GM21515 (cell line): ENCODE measurements around the gene RILPL2.
"Not testable (repeated sequence)": the region's sequence is repeated elsewhere in the genome, so short reads cannot be mapped to it uniquely, and the experiment has no call there.

Experiments used
- ATAC-seq: cut with Tn5 transposase; IDR thresholded peaks from one replicate; pipeline ENCODE4 v1.9.1; 2021; ENCODE audit not compliant: unreplicated experiment

Gene RILPL2

DNA sequence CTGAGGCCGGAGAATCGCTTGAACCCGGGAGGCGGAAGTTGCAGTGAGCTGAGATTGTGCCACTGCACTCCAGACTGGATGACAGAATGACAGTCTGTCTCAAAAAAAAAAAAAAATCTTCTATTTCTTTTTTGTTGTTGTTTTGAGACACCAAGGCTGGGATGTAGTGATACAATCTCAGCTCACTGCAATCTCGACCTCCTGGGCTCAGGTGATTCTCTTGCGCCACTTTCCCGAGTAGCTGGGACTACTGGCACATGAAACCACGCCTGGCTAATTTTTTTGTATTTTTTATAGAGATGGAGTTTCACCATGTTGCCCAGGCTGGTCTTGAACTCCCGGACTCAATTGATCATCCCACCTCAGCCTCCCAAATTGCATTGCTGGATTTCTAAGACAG is 14.2 kb upstream of the RILPL2 start:
- no peak for ATAC-seq

DNA sequence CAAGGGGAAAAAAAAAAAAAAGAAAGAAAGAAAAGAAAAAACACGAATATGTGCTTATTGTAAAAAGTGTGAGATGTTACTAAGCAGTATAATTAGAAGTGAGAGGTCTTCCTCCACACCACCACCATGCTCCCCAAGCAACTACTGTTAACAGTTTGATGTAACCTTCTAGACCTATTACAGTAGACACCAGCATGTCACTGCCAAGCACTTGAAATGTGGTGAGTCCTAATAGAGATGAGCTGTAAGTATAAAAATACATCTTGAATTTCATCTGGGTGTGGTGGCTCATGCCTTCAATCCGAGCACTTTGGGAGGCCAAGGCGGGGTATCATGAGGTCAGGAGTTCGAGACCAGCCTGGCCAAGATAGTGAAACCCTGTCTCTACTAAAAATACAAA is 13.4 kb upstream of the RILPL2 start:
- ATAC-seq = no peak

- ATAC-seq = no peak
Observed at GRCh38 chr12:123449249-123449733, 12.8 kb upstream of the RILPL2 start.

DNA sequence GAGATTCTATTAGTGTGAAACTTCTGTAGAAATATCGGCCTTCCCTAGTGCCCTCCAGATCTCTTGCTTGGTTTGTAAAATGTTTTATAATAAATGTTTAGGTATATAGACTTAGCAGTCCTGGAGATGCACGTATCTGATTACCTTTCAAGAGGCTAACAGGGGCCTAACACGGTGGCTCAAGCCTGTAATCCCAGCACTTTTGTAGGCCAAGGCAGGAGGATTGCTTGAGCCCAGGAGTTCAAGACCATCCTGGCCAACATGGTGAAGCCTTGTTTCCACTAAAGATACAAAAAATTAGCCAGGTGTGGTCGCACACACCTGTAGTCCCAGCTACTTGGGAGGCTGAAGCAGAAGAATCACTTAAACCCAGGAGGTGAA is 9.8 kb upstream of the RILPL2 start:
- no peak for ATAC-seq

- no peak for ATAC-seq
Observed at GRCh38 chr12:123445388-123446332, 9.2 kb upstream of the RILPL2 start.

DNA sequence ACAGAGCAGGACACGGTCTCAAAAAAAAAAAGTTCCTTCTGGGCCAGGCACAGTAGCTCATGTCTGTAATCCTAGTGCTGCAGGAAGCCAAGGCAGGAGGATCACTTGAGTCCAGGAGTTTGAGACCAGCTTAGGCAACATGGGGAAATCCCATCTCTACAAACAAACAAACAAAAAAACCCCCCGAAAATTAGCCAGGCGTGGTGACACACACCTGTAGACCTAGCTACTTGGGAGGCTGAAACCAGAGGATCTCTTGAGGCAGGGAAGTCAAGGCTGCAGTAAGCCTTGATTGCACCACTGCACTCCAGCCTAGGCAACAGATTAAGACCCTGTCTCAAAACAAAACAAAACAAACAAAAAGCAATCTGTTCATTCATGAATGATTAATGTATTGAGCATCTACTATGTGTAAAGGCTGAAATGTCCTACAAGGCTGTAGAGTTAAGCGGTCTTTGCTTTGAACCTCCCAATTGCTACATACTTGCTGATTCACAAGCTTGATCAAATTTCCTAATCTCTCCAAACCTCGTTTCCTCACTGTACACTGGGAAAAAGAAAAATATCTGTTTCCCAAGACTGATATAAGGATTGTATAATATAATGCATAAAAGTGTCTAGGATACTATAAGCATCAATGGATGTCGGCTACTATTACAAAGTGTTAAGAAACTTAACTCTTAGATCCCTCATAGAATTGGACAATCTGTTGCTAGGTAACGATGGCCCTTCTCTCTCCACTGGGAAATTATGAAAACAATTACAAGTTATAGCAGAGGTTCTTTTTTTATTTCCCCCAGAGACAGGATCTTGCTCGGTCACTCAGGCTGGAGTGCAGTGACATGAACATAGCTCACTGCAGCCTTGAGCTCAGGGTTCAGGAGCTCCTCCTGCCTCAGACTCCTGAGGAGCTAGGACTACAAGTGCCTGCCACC is 7.9 kb upstream of the RILPL2 start:
- no peak for ATAC-seq

- ATAC-seq = no peak
Observed at GRCh38 chr12:123442774-123443173, 6.3 kb upstream of the RILPL2 start.

DNA sequence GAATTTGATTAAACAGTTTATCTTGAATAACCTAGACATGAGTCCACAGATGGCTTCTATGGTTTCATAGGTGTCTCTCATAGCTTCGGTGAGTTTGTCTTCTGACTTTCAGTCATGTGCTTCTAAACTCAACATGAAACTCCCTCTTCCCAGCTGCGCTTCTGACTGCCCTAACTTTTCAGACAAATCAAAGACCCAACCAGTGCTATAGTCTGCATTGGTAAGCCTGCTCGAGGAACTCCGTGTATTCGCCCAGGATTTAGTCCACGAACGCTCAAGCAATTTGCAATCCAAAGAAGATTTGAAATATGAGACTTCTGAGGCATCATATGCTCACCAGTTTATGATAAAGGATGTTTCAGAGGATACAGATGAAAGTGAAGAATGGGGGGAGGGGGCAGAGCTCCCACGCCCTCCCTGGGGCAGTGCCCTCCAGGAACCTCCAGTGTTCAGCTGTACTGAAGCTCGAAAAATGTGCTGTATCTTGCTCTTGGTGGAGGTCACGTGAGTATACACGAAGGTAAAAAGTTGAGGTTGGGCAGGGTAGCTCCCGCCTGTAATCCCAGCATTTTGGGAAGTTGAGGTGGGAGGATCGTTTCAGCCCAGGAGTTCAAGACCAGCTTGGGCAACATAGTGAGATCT is 5.2 kb upstream of the RILPL2 start:
- peak; percentile 50 for ATAC-seq

DNA sequence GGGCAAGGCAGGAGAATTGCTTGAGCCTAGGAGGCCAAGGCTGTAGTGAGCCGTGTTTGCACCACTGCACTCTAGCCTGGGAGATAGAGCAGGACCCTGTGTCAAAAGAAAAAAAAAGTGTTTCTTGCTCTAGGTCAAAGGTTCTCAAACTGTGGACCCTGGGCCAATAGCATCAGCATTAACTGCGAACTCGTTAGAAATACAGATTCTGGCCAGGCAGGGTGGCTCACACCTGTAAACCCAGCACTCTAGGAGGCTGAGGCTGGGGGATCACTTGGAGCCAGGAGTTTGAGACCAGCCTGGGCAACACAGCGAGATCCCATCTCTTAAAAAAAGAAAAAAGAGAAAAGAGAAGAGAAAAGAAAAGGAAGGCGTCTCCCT is 858 bp downstream of the RILPL2 start:
- no peak for ATAC-seq

DNA sequence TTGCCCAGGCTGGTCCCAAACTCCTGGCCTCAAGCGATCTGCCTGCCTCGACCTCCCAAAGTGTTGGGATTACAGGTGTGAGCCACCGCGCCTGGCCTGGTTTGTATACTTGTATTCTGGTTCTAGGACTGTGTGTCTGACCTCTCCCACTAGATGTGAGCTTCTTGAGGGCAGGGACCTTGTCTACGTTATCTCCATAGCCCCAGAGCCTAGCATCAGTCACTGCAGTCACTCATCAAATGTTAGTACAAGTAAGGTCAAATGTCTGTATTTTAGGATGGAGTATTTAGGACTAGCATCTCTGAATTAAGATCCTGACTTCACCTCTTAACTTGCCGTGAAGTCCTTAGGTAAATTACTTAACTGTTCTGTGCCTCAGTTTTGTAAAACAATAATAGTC is 2.9 kb downstream of the RILPL2 start:
- no peak for ATAC-seq

GRCh38 chr12:123431951-123432817 is 4.3 kb downstream of the RILPL2 start:
- ATAC-seq = not testable (repeated sequence)

DNA sequence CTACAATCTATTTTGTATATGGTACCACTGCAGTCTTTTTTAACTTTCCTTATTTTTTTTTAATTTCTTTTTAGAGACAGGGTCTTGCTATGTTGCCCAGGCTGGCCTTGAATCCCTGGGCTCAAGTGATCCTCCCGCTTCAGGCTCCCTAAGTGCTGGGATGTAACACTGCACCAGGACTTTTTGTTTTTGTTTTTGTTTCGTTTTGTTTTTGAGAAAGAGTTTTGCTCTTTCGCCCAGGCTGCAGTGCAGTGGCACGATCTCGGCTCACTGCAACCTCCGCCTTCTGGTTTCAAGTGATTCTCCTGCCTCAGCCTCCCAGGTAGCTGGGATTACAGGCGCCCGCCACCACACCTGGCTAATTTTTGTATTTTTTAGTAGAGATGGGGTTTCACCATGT is 7.4 kb downstream of the RILPL2 start:
- not testable (repeated sequence) for ATAC-seq

GRCh38 chr12:123428591-123428990 is 7.9 kb downstream of the RILPL2 start:
- ATAC-seq = no peak

DNA sequence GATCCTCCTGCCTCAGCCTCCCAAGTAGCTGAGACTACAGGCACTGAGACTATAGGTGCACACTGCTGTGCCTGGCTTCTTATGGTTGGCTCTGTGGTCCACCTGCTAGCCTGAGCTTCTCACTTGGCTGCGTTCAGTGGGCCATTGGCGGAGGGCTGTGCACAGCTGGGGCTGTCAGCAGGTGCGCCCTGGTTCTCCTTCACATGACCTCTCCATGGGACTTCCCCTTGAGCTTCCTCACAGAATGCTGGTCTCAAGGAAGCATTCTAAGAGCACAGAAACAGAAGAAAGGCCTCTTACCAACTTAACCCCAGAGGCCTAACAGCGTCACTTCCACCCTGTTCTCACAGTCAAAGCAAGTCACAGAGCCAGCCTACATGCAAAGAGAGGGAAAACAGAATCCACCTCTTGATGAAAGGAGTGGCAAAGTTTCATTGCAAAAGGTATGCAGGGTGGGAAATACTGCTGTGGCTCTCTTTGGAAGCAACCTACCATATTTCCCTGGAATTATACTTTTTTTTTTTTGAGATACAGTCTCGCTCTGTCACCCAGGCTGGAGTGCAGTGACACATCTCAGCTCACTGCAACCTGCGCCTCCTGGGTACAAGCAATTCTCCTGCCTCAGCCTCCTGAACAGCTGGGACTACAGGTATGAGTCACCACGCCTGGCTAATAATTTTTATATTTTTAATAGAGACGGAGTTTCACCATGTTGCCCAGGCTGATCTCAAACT is 9.3 kb downstream of the RILPL2 start:
- peak; percentile 88 for ATAC-seq

- ATAC-seq = no peak
Observed at GRCh38 chr12:123421314-123421713, 15.2 kb downstream of the RILPL2 start.

DNA sequence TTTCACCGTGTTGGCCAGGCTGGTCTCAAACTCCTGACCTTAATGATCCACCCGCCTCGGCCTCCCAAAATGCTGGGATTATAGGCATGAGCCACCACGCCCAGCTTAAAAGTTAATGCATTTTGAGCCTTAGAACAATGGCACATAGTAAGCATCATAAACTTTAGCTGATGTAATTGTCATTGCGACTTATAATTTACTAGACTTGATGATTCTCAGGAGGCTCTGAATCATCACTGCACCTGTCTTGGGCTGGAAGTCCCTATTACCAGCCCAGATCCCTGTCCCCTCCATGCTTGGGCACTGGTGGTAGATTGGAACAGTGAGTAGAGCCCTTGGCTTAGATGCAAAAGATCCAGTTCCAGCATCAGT is 26.5 kb downstream of the RILPL2 start:
- ATAC-seq = no peak

GRCh38 chr12:123409284-123410040 is 27.0 kb downstream of the RILPL2 start:
- not testable (repeated sequence) for ATAC-seq

GRCh38 chr12:123408619-123409018 is 27.9 kb downstream of the RILPL2 start:
- ATAC-seq = not testable (repeated sequence)

- not testable (repeated sequence) for ATAC-seq
Observed at GRCh38 chr12:123407934-123408333, 28.6 kb downstream of the RILPL2 start.
